H9 (cell line): ENCODE data around the gene SLCO3A1. TPM values are rescaled to one million over a fixed set of nuclear protein-coding genes. Genes with fewer than 3 reads are reported as not detected.

Experiments used
- DNase-seq: peaks from one replicate; pipeline ENCODE4 v3.0.0-alpha.2; 2017
- H2AFZ ChIP-seq: one replicate; pipeline ENCODE4 v1.6.1; 2013; ENCODE audit warnings: mild to moderate bottlenecking, low read length, control low read depth, moderate library complexity
- H2AK5ac ChIP-seq: 2 replicates; pipeline ENCODE4 v1.6.1; 2013; ENCODE audit warnings: low read length, control low read depth, mixed read lengths; ENCODE audit not compliant: insufficient read length
- H2BK120ac ChIP-seq: one replicate; pipeline ENCODE4 v1.6.1; 2013; ENCODE audit warnings: low read depth, mild to moderate bottlenecking, low read length, control low read depth, inconsistent platforms; ENCODE audit not compliant: poor library complexity, severe bottlenecking
- H2BK12ac ChIP-seq: 2 replicates; pipeline ENCODE4 v1.6.1; 2013; ENCODE audit warnings: low read length, control low read depth, mixed read lengths, low read depth; ENCODE audit not compliant: insufficient read length
- H2BK15ac ChIP-seq: 2 replicates; pipeline ENCODE4 v1.6.1; 2013; ENCODE audit warnings: low read depth, low read length, control low read depth
- H2BK20ac ChIP-seq: one replicate; pipeline ENCODE4 v1.6.1; 2013; ENCODE audit warnings: low read depth, mild to moderate bottlenecking, low read length, control low read depth, inconsistent platforms; ENCODE audit not compliant: poor library complexity, severe bottlenecking
- H2BK5ac ChIP-seq: 2 replicates; pipeline ENCODE4 v1.6.1; 2013; ENCODE audit warnings: low read length, control low read depth, mixed read lengths; ENCODE audit not compliant: insufficient read length
- H3K14ac ChIP-seq: 2 replicates; pipeline ENCODE4 v1.6.1; 2013; ENCODE audit warnings: low read length, control low read depth; ENCODE audit not compliant: insufficient read depth
- H3K18ac ChIP-seq: 2 replicates; pipeline ENCODE4 v1.6.1; 2013; ENCODE audit warnings: low read depth, mild to moderate bottlenecking, mixed read lengths, low read length, control low read depth; ENCODE audit not compliant: insufficient read length
- H3K23ac ChIP-seq: 2 replicates; pipeline ENCODE4 v1.6.1; 2013; ENCODE audit warnings: low read length, control low read depth, mixed read lengths, low read depth; ENCODE audit not compliant: insufficient read length
- H3K23me2 ChIP-seq: 2 replicates; pipeline ENCODE4 v1.6.1; 2013; ENCODE audit warnings: low read depth, mild to moderate bottlenecking, mixed read lengths, low read length, control low read depth; ENCODE audit not compliant: insufficient read length, poor library complexity, severe bottlenecking
- H3K27ac ChIP-seq: 2 replicates; pipeline ENCODE4 v1.5.1; 2013; ENCODE audit warnings: low read length, control low read depth, mixed read lengths, low read depth; ENCODE audit not compliant: insufficient read length
- H3K27me3 ChIP-seq: 2 replicates; pipeline ENCODE4 v1.6.1; 2013; ENCODE audit warnings: low read length, control low read depth, inconsistent platforms; ENCODE audit not compliant: insufficient read depth
- H3K4ac ChIP-seq: 2 replicates; pipeline ENCODE4 v1.6.1; 2013; ENCODE audit warnings: low read depth, mild to moderate bottlenecking, control low read depth, inconsistent platforms, low read length, moderate library complexity
- H3K4me1 ChIP-seq: 2 replicates; pipeline ENCODE4 v1.6.1; 2013; ENCODE audit warnings: low read length, control low read depth, inconsistent platforms; ENCODE audit not compliant: insufficient read depth
- H3K4me2 ChIP-seq: 2 replicates; pipeline ENCODE4 v1.6.1; 2013; ENCODE audit warnings: low read length, control low read depth, mixed read lengths; ENCODE audit not compliant: insufficient read length, insufficient read depth
- H3K56ac ChIP-seq: 2 replicates; pipeline ENCODE4 v1.6.1; 2013; ENCODE audit warnings: low read depth, mild to moderate bottlenecking, mixed read lengths, low read length, control low read depth; ENCODE audit not compliant: insufficient read length
- H3K79me1 ChIP-seq: 2 replicates; pipeline ENCODE4 v1.6.1; 2013; ENCODE audit warnings: low read depth, mild to moderate bottlenecking, moderate library complexity, low read length, control low read depth, inconsistent platforms; ENCODE audit not compliant: insufficient read depth, poor library complexity, severe bottlenecking
- H3K79me2 ChIP-seq: 2 replicates; pipeline ENCODE4 v1.6.1; 2013; ENCODE audit warnings: low read length, control low read depth, inconsistent platforms; ENCODE audit not compliant: insufficient read depth
- H3K9ac ChIP-seq: 2 replicates; pipeline ENCODE4 v1.6.1; 2013; ENCODE audit warnings: low read length, control low read depth, mixed read lengths; ENCODE audit not compliant: insufficient read length; ENCODE audit errors: extremely low read depth
- H3K9me3 ChIP-seq: one replicate; pipeline ENCODE4 v1.6.1; 2013; ENCODE audit warnings: low read depth, low read length, inconsistent platforms; ENCODE audit not compliant: control insufficient read depth
- H3T11ph ChIP-seq: one replicate; pipeline ENCODE4 v1.6.1; 2013; ENCODE audit warnings: mild to moderate bottlenecking, low read length, control low read depth, inconsistent platforms
- H4K20me1 ChIP-seq: one replicate; pipeline ENCODE4 v1.6.1; 2013; ENCODE audit not compliant: control insufficient read depth, insufficient read length, insufficient read depth
- H4K5ac ChIP-seq: 2 replicates; pipeline ENCODE4 v1.6.1; 2013; ENCODE audit warnings: low read depth, mild to moderate bottlenecking, mixed read lengths, low read length, control low read depth; ENCODE audit not compliant: insufficient read length
- H4K8ac ChIP-seq: replicated peaks from 2 replicates; pipeline ENCODE4 v1.6.1; 2013; ENCODE audit warnings: low read length, control low read depth, mixed read lengths, low read depth; ENCODE audit not compliant: insufficient read length
- H4K91ac ChIP-seq: 2 replicates; pipeline ENCODE4 v1.6.1; 2013; ENCODE audit warnings: low read depth, mild to moderate bottlenecking, moderate library complexity, mixed read lengths, low read length, control low read depth; ENCODE audit not compliant: insufficient read length
- H3K27ac Mint-ChIP-seq, 3 experiments: 2 replicates in 2 of 3; 3 replicates in 1 of 3; pipeline ENCODE4 v1.8.0; 2020 to 2021; ENCODE audit warnings: mixed read lengths in 3 of 3, mild to moderate bottlenecking in 1 of 3, moderate library complexity in 1 of 3
- H3K27me3 Mint-ChIP-seq: 2 replicates; pipeline ENCODE4 v1.8.0; 2021; ENCODE audit warnings: low read depth, mild to moderate bottlenecking, moderate library complexity, mixed read lengths
- H3K36me3 Mint-ChIP-seq, 3 experiments: 2 replicates in 2 of 3; 3 replicates in 1 of 3; pipeline ENCODE4 v1.8.0; 2020 to 2021; ENCODE audit warnings: low read depth in 3 of 3, mixed read lengths in 3 of 3; ENCODE audit not compliant: insufficient read depth in 1 of 3
- H3K4me1 Mint-ChIP-seq, 2 experiments: 2 replicates each; pipeline ENCODE4 v1.8.0; 2020; ENCODE audit warnings: mixed read lengths in 2 of 2
- H3K4me3 Mint-ChIP-seq, 2 experiments: 2 replicates in 1 of 2; 3 replicates in 1 of 2; pipeline ENCODE4 v1.8.0; 2020 to 2021; ENCODE audit warnings: mild to moderate bottlenecking in 2 of 2, mixed read lengths in 2 of 2, moderate library complexity in 1 of 2
- H3K9me3 Mint-ChIP-seq, 2 experiments: 2 replicates in 1 of 2; 3 replicates in 1 of 2; pipeline ENCODE4 v1.8.0; 2020; ENCODE audit warnings: mild to moderate bottlenecking in 2 of 2, mixed read lengths in 2 of 2, moderate library complexity in 1 of 2
- CTCF ChIP-seq: fragments of 200-600 bp; sonication (generic); conservative IDR thresholded peaks from 3 replicates; pipeline ENCODE4 v1.8.0; 2021; ENCODE audit warnings: antibody characterized with exemption, mild to moderate bottlenecking
- WGBS: extraction: QIAGEN DNeasy Blood & Tissue Kit; methylation state at CpG from one replicate; pipeline ENCODE4 v1.1.7; 2013; ENCODE audit warnings: missing lambda C conversion rate, low lambda C conversion rate, mixed read lengths; ENCODE audit not compliant: insufficient read length; ENCODE audit errors: extremely low coverage; 5-methylcytosine and 5-hydroxymethylcytosine counted together
- total RNA-seq: library from RNA; stranded (reverse); gene quantifications from 2 replicates; pipeline ENCODE4 v1.2.1, GENCODE V29; 2021

SLCO3A1 gene
- total RNA-seq, 1 experiment from 2014 or later, result 9.4 TPM

DNA sequence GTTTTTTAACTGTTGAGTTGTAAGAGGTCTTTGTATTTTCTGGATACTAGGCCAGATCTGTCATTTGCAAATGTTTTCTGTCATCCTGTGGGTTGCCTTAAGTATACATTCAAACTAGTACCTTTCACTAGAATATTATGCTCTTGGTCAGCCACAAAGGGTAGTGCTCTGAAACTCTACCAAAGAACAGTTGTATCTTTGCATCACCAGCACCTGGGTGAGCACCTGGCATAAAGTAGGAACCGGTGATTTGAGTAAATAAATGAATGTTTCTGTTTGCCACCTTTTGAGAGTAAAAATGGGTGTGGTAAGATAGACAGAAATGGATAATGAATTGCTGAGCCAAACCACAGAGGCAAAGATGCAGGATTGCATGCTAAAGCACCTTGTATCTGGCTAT is 98.7 kb downstream of the SLCO3A1 start:
- Mint-ChIP-seq H3K9me3 (no peaks in the 10 kb centered on the region), H3K27ac (no peak overlapping the region), H3K27me3 (no peaks in the 10 kb centered on the region), H3K4me3 (no peak overlapping the region), H3K36me3 (peaks cover 0 to 1% (median 0%) of the 10 kb centered on the region in 3 experiments; a peak in 1 of 7 replicates), H3K4me1 (peaks cover 46 to 60% of the 10 kb centered on the region in 2 experiments)
- Histone ChIP-seq H3K79me2 (no peaks in the 10 kb centered on the region; the same call in 1 of the 2 replicates), H2BK12ac (no peak overlapping the region), H3T11ph (no peak overlapping the region), H3K18ac (no peak overlapping the region), H3K4me1 (peaks cover 6% of the 10 kb centered on the region; the same call in 1 of the 2 replicates), H2BK5ac (no peak overlapping the region), H2AK5ac (no peak overlapping the region), H3K14ac (no peak overlapping the region), H4K8ac (no peak overlapping the region), H4K20me1 (no peaks in the 10 kb centered on the region), H4K91ac (no peak overlapping the region), H3K23ac (no peak overlapping the region), H2BK20ac (no peak overlapping the region), H3K56ac (no peak overlapping the region), H3K79me1 (no peaks in the 10 kb centered on the region), H3K4me2 (no peak overlapping the region), H3K9ac (no peak overlapping the region), H3K23me2 (no peaks in the 10 kb centered on the region), H3K9me3 (no peaks in the 10 kb centered on the region), H3K4ac (no peak overlapping the region), H4K5ac (no peak overlapping the region), H2BK15ac (no peak overlapping the region), H3K27ac (no peak overlapping the region), H2BK120ac (no peak overlapping the region), H3K27me3 (no peaks in the 10 kb centered on the region), H2AFZ (no peak overlapping the region)
- no CpG with 5 or more reads among the region's 1 CpG for WGBS
- DNase-seq, result no peak
- TF ChIP-seq CTCF, result no peak
